HG02678 (cell line): ENCODE measurements around the gene BTBD7.

Experiments used
- ATAC-seq: cut with Tn5 transposase; IDR thresholded peaks from one replicate; pipeline ENCODE4 v1.9.1; 2021; ENCODE audit warnings: mild to moderate bottlenecking, moderate library complexity; ENCODE audit not compliant: unreplicated experiment

The BTBD7 gene

GRCh38 chr14:93200553-93200952, 132.3 kb downstream of the BTBD7 start:
- no peak for ATAC-seq

GRCh38 chr14:93199031-93199430, 133.8 kb downstream of the BTBD7 start:
- ATAC-seq, result no peak

- ATAC-seq, result no peak
Observed at GRCh38 chr14:93195316-93195999, 137.4 kb downstream of the BTBD7 start.
